HG03520 (cell line): Measurements from ENCODE around the gene PLXNB1.

Experiments
- ATAC-seq: cut with Tn5 transposase; IDR thresholded peaks from one replicate; pipeline ENCODE4 v1.9.1; 2021; ENCODE audit warnings: mild to moderate bottlenecking, moderate library complexity; ENCODE audit not compliant: unreplicated experiment

Gene PLXNB1

DNA sequence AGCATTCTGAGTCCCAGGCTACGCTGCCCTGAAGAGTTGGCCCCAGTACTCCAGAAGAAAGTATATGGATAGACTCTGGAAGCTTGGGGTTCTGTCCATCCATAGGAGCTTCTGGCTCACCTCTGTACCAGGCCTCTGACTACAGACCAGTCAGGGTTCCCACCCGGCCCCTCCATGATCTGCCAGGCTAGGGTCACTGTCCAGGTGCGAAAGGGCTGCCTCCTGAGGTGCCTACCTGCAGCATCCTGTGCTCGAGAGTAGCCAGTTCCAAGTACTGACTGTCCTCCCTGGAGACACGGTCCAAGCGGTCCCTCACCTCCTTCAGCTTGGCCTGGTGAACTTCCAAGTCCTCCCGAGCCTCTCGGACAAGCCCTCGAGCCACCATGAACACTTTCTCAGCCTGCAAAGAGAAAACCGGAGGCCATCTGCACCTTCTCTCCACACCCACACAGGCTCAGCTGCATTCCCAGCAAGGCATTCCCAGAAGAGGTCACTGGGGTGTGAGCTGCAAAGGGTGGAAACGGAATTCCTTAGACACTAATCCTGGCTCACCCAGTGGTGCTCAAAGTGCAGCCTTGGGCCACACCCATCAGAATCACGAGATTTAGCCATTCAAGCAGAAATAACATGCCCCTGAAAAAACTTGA is 3.7 kb upstream of the PLXNB1 start:
- no peak for ATAC-seq

DNA sequence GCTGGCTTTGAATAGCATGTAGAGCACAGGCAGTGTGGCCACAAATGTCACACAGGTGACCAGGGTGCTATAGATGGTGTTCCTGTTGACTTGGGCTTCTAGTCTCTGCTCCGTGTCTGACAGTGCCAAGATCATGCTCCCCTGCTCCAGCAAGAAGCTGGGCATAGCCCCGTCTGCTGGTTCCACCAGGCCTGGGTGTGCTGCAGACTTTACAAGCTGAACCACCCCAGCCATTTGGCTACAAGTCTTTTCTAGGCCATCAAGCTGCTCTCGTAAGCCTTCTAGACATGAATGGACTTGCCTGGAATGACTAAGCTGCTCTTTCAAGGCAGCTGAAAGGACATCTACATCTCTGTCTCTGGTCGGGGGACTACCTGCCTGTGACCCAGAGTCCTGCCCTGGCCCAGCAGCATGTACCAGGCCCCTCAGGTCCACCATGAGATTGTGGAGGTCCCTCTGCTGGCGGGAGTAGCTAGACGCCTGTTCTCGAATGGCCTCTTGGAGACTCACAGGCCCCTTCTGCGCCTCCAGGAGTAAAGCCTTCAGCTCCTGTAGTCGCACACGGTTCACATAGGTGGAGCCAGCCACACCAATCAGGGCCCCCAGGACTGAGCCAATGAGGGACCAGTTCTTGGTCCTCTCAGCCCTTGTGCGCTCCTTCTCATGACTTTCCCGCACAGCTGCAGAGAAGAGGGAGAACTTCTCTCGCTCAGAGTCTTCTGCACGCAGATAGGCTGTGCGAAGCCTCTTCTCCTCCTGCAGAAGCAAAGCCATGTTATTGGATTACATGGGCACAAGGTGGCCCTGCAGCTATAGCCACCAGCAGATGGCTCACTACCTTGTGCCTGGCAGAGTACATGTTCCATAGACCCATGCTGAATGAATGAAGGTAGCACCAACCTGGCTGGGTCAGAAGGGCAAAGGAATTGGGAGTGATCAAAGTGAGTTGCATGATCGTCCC is 2.8 kb upstream of the PLXNB1 start:
- ATAC-seq: no peak

DNA sequence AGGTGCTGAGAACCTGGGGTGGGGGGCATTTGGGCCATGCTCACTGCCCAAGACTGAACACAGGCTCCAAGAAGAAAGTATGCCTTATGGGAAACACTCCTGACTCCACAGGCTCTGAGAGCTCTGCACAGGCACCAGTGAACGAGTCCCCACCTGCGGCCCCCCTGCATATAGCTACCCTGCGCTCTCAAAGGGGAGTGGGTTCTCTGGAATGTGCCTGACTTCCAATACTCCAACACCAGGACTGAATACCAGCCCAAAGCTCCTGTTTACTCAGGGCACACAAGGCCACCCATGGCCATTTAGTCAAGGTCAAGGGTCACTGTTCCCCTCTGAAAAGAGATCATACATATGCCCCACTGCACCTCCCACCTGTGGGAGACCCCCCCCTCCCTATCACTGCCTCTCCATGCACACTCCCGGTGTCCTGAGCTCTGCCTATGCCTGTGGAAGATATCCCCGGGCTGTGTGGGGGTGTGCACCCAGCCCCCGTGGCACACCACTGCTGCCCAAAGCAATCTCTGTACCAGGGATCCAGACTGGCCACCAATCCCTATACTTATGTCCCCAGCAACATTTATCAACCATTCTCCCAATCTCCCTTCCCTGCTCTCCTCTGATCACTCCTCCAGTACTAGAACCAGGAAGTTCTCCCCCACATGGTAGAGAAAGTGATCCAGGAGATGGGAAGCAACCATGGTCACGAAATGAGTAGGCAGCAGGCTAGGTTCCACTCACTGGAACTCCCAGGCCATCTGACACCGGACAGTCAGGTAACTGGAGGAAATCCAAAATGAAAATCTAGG is 1.5 kb upstream of the PLXNB1 start:
- ATAC-seq: no peak

DNA sequence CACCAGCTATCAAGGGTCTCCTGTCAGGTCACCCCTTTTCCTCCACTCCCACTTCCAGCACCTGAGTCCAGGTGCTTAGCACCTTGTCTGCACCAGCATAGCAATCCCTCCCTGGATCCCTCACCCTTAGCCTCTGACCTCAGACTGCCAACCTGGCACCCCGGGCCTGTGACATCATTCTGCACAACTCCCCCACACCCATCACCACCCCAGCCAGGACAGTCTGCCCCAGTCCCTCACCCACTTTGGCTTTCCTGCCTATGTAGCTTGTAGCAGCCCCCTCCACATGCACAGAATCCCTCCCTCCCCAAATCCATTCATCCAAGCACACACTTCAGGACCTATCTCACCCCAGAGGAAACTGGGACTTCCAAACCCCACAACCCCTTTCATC is 819 bp upstream of the PLXNB1 start:
- no peak for ATAC-seq

DNA sequence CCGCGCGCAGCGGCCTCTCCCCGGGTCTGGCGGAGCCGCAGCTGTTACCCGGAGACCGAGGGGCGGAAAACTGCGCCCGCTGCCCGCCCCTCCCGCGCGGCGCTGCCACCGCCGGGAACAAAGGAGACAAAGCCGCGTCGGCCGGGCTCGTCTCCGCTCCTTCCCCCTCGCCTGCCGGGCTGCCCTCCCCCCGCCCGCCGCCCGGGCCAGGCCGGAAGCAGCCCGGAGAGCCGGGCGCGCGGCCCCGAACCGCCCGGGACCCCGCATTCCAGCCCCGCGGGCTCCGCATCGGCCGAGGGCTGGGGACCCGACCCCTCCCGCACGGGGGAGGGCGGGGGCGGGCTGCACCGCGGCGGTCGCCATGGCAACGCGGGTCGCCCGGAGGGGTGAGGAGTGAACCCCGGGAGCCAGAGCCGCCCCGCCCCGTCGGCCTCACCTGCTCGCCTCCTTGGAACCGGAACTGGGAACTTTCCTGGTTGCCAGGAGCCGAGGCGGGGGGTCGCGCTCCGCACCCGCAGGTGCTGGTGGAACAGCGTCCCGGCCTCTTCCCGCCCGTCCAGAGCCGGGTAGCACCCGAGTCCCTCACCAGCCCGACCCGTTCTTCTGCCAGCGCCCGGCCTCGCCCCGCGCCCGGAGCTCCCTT is 448 bp downstream of the PLXNB1 start:
- ATAC-seq: no peak

DNA sequence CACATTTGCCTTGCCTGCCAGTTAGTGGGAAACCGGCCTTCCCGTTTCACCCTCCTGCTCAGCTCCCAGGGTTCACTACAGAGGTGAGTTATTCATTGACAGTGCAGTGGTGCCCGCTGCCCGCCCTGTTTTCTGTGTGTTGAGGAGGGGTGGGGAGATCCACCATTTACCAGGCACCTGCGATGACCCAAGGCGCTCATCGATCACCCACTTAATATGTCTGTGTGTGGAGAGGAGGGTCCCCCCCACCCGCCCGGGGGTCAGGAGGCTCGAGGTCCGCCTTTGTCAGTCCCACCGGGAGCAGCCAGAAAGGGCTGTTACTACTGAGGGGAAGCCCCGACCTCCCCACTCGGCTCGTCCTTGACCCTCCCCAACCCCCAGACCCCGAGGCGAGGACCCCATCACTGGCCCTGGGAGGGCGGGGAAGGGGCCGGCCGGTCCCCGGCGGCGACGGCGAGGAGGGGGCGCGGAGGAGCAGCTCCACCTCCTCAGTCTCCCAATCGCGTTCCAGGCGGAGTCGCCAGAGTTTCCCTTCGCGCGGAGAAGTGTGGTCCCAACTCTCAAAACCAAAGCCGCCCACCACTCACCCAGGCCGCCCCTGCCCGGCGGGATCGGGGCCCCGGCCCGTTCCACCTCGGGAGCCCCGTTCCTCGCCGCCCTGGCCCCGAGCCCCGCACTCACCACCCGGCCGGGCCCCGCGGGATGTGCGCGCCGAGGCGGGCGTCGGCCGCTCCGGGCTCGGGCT is 1.1 kb downstream of the PLXNB1 start:
- no peak for ATAC-seq

DNA sequence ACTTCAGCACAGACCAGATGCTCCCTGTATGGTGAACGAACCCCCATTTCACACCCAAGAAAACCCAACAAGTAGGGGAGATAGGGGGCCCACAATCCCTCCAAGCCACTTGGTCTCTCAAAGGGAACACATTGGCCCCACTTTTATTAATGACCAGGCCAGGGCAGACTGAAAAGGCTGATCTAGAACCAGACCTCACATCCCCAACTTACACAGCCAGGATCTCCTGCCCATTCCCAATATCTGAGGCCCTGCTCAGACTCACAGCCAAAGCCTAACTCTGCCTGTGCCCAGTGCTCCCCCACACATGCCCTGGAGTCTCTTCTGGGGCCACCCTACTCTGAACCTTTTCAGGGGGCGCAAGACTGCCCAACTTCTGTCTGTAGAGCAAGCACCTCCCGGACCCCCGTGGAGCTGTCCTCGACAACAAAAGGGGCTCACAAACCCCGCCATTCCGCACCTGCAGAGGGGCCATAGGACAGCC is 1.8 kb downstream of the PLXNB1 start:
- no peak for ATAC-seq

DNA sequence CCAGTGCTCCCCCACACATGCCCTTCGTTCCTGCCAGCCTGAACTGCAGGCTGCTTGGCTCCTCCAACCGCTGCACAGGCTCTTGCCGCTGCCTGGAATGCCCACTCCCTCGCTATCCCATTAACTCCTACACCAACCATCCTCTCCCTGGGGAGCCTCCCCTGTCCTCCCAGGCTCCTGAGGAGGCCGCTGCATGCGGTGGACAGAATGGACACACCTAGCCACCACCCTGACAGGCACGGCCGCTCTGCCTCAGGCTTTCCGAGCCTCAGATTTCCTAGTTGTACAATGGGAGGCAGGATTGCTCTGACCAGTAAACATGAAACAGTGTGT is 2.3 kb downstream of the PLXNB1 start:
- no peak for ATAC-seq

DNA sequence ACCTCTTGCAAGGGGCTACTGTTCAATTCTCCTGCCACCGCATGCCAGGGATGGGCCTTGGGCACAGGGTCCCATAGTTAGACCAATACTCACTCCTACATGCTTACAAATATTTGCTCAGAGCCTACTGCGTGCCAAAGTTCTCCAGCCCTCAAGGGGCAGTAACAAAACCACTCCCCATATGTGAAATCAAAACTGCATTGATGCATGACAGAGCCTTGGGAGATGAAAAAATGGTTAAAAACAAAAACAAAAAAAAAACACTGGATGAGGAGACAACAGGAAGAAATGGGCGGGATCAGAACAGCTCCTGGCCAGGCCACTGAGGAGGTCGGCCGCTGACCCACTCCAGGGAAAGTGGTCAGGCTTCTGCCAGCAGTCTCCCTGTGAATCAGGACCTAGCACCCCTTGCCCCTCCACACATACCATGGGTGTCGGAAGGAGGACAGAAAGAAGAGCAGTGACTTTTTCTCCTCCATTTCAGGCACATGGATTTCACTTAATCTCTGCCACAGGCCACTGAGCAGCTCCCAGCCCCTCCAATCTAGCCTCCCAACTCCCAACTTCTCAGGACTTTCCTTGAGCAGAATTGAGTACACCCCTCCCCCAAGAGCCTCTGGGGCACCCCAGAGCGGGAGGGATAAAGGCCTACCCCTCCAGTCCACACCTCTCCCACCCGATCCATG is 2.8 kb downstream of the PLXNB1 start:
- no peak for ATAC-seq

DNA sequence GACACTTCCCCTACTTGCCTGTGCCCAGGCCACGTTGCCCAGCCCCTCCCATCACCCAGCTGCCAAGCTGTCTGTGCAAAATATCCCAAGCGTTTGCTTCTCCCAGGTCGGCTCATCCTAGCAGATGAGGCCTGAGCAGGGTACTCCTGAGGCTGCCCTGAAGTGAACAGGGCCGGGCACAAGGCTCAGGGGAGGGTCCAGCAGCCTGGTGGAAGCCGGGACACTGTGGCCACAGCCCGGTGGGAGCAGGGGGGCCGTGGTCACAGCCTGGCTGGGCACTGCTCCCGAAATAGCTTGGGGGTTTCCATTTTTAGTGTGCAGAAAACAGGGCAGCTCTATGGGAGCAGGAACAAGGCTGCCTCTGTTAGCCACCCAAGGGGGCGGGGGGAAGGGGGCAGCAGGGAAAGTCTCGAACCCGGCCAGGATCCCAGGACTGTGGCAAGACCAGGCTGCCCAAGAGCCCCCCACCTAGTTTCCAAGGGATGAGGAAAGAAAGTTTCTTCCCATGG is 3.4 kb downstream of the PLXNB1 start:
- ATAC-seq: no peak

DNA sequence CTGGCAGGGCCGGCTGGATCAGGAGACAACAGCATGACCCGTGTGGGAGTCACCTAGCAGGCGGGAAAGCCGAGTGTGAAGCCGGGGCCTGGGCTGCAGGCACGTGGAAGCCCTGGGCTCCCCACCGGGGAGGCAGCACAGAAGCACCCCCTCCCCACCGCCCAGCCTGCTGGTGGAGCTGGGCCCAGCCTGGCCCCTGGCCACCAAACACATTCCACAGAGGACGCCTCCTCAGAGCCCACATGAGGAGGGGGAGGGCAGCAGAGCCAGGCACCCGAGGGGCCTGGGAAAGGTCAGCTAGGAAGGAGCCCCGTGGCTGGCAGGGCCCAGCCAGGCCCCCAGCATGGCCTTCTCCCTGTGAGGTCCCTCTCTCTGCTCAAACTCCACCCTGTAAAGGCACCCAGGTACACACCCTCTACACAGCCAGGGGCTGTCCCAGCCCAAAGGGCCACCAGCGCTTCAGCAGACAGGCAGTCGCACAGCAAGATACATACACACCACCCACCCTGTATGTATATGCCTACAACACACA is 4.5 kb downstream of the PLXNB1 start:
- no peak for ATAC-seq

DNA sequence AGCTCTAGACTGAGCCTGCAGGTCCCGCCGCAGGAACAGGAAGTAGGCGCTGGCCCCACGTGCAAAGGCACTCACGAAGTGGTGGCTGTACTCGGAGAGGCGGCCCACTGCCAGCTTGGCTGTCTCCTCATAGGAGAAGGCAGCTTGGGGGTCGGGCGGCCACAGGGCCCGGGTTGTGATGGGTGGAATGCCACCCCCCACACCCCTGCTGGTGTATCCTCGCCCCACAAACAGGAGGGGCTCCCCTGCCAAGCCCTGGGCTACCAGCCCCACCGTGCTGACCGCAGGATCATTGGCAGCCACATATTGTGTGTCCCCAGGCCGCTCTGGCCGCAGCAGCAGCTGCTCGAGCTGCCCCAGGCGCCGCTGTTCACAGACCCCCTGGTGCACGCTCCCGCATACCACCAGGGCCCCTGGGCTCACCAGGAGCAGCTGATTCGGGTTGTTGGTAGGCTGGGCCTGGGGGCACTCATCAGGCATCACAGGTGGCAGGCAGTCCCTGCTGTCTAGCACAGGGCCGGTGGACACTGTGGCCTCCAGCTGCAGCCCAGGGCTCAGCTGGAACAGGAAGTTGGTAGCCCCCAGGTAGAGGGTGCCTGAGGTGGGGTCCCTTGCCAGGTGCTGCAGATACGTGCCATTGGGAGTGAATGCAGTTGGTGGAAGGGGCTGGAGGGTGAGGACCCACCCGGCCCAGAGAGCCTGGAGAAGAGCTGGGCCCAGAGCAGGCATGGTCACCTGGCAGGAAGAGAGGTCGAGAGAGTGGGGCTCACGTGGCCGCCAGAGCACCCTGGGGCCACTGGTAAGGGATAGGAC is 5.8 kb downstream of the PLXNB1 start:
- ATAC-seq: no peak

DNA sequence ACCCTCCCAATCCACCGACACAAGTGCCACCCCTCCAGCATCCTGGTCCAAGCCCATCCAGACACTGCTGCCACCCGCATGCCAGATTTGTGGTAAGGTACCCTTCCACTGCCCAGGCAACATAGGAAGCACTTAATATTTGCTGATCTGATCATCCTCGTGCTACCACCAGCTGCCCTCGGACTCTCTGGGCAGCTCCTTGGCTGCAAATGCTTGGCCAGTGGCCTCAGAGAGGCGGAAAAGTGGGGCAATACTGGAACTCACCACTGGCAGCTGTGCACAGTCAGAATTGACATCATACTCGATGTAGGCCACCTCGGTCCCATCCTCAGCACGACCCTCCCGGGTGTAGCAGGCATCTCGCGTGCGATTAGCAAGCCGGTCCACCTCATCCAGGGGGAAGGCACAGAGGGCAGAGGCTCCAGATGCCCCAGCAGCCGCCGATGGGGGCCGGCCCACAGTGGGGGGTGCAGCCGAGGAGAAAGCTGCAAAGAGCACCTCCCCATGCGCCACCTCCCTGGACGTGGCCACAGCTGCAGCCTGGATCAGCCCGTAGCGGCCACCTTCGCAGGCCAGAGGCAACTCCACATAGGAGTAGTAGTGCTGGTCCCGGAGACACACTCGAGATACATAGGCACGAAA is 6.5 kb downstream of the PLXNB1 start:
- no peak for ATAC-seq

DNA sequence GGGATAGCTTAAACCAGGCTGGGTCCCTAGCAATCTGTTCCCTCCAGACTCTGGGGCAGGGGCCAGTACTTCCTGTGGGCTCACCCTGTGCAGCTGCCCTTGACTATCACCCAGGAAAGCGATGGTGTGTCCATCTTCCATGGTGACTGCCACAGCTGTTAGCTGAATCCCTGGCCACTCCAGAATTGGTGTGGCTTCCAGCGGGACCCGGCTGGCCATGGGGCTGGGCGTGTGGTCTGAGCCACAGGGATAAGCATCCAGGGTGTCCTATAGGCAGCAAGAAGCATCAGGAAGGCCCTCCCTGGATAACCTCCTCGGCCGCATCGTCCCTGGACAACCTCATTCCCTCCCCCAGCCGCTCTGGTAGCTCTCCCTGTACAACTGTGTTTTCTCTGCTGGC is 7.2 kb downstream of the PLXNB1 start:
- no peak for ATAC-seq

DNA sequence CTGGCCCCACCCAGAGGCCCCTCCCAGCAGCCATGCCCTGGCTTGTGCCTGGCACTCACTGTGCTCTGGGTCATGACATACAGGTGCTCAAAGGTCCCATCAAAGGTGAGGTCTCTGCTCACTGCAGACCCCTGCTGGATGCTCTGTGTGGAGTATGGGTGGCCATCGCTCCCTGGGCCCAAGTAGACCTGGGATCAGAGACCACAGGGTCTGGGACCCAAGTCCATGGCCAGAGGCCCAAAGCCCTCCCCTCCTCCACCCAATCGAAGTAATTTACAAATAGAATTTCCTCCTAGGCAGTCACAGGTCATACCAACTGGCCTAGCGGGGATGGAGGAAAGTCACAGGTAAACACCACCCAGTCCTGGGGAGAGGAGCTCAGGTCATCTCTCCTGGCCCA is 7.6 kb downstream of the PLXNB1 start:
- no peak for ATAC-seq

DNA sequence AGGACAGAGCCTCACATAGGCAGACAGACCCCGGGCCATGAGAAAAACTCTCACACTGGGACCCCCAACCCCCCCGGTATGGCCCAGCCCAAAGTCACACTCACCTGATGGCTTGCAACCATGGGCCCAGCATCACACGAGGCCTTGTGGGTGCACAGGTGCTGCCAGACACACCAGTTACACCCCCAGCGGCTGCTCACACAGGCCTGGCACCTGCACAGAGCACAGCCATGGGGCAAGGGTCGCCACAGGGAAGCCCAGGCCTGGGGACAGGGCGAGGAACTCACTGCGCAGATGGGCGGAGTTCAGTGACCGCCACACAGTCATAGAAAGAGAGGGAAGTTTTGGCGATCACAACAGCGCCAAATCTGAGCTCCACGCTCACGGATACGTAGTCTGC is 9.3 kb downstream of the PLXNB1 start:
- ATAC-seq: no peak

DNA sequence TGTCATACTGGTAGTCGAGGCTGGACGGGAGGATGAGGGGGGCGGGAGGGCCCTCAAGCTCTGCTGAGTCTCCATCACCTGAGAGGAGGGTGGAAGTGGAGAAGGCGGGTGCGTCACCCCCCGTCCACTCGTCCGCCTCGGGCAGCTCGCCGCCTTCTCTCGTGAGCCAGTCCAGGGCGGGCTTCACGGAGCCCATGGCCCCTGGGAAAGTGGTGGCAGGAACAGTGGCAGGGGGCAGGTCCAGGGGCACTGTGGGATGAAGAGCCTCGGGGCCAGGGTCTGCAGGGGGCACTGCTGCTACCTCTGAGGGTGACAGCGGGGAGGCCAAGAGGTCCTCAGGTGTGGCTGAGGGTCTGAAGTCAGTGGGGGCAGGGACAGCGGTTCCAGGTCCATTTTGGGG is 10.3 kb downstream of the PLXNB1 start:
- no peak for ATAC-seq

DNA sequence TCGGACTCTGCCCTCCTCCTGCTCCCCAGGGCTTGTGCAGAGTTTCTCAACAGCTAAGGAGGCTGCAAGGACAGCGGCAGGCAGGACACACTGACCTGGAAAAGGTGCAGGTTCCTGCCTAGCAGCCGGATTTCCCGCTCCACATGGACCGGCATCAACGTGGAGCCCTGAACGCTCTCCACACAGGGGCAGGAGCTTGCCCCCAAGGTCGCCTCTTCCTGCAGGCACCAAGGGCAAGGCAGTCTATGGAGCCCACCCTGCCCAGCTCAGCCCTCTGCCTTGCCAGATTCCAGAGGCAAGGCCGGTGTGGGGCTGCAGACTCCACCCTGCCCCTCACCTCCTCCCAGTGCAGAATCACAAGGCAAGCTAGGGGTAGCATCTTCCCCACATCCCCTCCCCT is 10.7 kb downstream of the PLXNB1 start:
- no peak for ATAC-seq
